RWPE2 (cell line): ENCODE measurements around the gene CLDN12.

Experiments
- ATAC-seq: fragments of 200-7000 bp; cut with Tn5 transposase; 3 replicates; pipeline ENCODE4 v1.9.1; 2021; ENCODE audit warnings: low read depth
- DNase-seq: peaks from one replicate; pipeline ENCODE4 v3.0.0-alpha.2; 2020; ENCODE audit warnings: low spot score
- H3K27ac ChIP-seq: fragments of 450-650 bp; 2 replicates; pipeline ENCODE4 v1.5.1; 2017; ENCODE audit warnings: mild to moderate bottlenecking; ENCODE audit not compliant: poor library complexity, severe bottlenecking
- H3K27me3 ChIP-seq: fragments of 250-450 bp; sonication (Bioruptor Pico); 2 replicates; pipeline ENCODE4 v1.5.1; 2021; ENCODE audit warnings: mild to moderate bottlenecking, moderate library complexity; ENCODE audit not compliant: insufficient read depth, poor library complexity, severe bottlenecking
- H3K36me3 ChIP-seq: fragments of 250-450 bp; sonication (Bioruptor Pico); 2 replicates; pipeline ENCODE4 v1.5.1; 2020; ENCODE audit warnings: low read depth, mild to moderate bottlenecking, moderate library complexity
- H3K4me1 ChIP-seq: fragments of 250-450 bp; sonication (Bioruptor Pico); 2 replicates; pipeline ENCODE4 v1.5.1; 2021; ENCODE audit warnings: mild to moderate bottlenecking, moderate library complexity; ENCODE audit not compliant: insufficient read depth, poor library complexity, severe bottlenecking
- H3K4me3 ChIP-seq: fragments of 250-450 bp; sonication (Bioruptor Pico); 2 replicates; pipeline ENCODE4 v1.5.1; 2021; ENCODE audit warnings: mild to moderate bottlenecking, moderate library complexity; ENCODE audit not compliant: severe bottlenecking
- H3K9me3 ChIP-seq: fragments of 250-450 bp; sonication (Bioruptor Pico); 2 replicates; pipeline ENCODE4 v1.5.1; 2021; ENCODE audit warnings: mild to moderate bottlenecking, moderate library complexity; ENCODE audit not compliant: severe bottlenecking
- CTCF ChIP-seq: fragments of 450-650 bp; IDR thresholded peaks from one replicate; pipeline ENCODE4 v1.5.1; 2017; ENCODE audit warnings: mild to moderate bottlenecking, moderate library complexity; ENCODE audit not compliant: poor library complexity, severe bottlenecking

CLDN12 gene

GRCh38 chr7:90403174-90404113, at the start of gene CLDN12:
TSS of gene CLDN12 (plus strand) at chr7:90403461. CDS start at chr7:90412677, 9,216 bp downstream.
- Histone ChIP-seq H3K27me3 (no peaks in the 10 kb centered on the region), H3K9me3 (peaks cover 2% of the 10 kb centered on the region), H3K27ac (peak within 1 kb of the TSS; percentile 86), H3K4me1 (peaks cover 9% of the 10 kb centered on the region), H3K4me3 (peak within 1 kb of the TSS; percentile 45), H3K36me3 (peaks cover 36% of the 10 kb centered on the region)
- DNase-seq: peak; percentile 89
- no peak for TF ChIP-seq CTCF
- ATAC-seq: peak; percentile 99

GRCh38 chr7:90383422-90383821, 19.8 kb upstream of the CLDN12 start:
- Histone ChIP-seq H3K9me3 (peaks cover 4% of the 10 kb centered on the region), H3K4me1 (peaks cover 46% of the 10 kb centered on the region), H3K36me3 (peaks cover 73% of the 10 kb centered on the region), H3K4me3 (no peak overlapping the region), H3K27me3 (no peaks in the 10 kb centered on the region), H3K27ac (peak overlapping the region; percentile 100)
- DNase-seq: no peak
- TF ChIP-seq CTCF: no peak
- ATAC-seq: peak; percentile 77

GRCh38 chr7:90383861-90384260, 19.4 kb upstream of the CLDN12 start:
- H3K4me1 ChIP-seq: peaks cover 46% of the 10 kb centered on the region
- H3K4me3 ChIP-seq: no peak overlapping the region
- ATAC-seq (peak; percentile 59), DNase-seq (no peak)
- no peaks in the 10 kb centered on the region for H3K27me3 ChIP-seq
- peak overlapping the region; percentile 100 for H3K27ac ChIP-seq
- H3K9me3 ChIP-seq: peaks cover 4% of the 10 kb centered on the region
- TF ChIP-seq CTCF: no peak
- H3K36me3 ChIP-seq: peaks cover 73% of the 10 kb centered on the region

- no peak for TF ChIP-seq CTCF
Observed at GRCh38 chr7:90384433-90384832, 18.8 kb upstream of the CLDN12 start.

More at GRCh38 chr7:90384433-90384832, 18.8 kb upstream of the CLDN12 start:
- ATAC-seq (peak; percentile 43), DNase-seq (no peak)
- Histone ChIP-seq H3K4me1 (peaks cover 46% of the 10 kb centered on the region), H3K27ac (peak overlapping the region; percentile 100), H3K9me3 (peaks cover 4% of the 10 kb centered on the region), H3K4me3 (no peak overlapping the region), H3K36me3 (peaks cover 69% of the 10 kb centered on the region), H3K27me3 (no peaks in the 10 kb centered on the region)
